Nephron progenitor cell (in vitro differentiated cells): ENCODE data around the gene DERA.
"Not testable (repeated sequence)": the region's sequence is repeated elsewhere in the genome, so short reads cannot be mapped to it uniquely, and the experiment has no call there.

Source experiments
- DNase-seq: peaks from one replicate; pipeline ENCODE4 v3.0.0; 2021
- H3K27ac Mint-ChIP-seq: 2 replicates; pipeline ENCODE4 v1.8.0; 2021; ENCODE audit warnings: mild to moderate bottlenecking, moderate library complexity, mixed read lengths
- H3K27me3 Mint-ChIP-seq: 2 replicates; pipeline ENCODE4 v1.8.0; 2021; ENCODE audit warnings: mild to moderate bottlenecking, low read depth, mixed read lengths; ENCODE audit not compliant: poor library complexity
- H3K36me3 Mint-ChIP-seq: 2 replicates; pipeline ENCODE4 v1.8.0; 2021; ENCODE audit warnings: low read depth, mixed read lengths
- H3K4me1 Mint-ChIP-seq: 2 replicates; pipeline ENCODE4 v1.8.0; 2021; ENCODE audit warnings: mixed read lengths
- H3K4me3 Mint-ChIP-seq: 2 replicates; pipeline ENCODE4 v1.8.0; 2021; ENCODE audit warnings: mild to moderate bottlenecking, moderate library complexity, mixed read lengths
- H3K9me3 Mint-ChIP-seq: 2 replicates; pipeline ENCODE4 v1.8.0; 2021; ENCODE audit warnings: mild to moderate bottlenecking, moderate library complexity, mixed read lengths
- TF ChIP-seq, protein P1 (sequence below): fragments of 200-600 bp; sonication (generic); IDR thresholded peaks from 2 replicates; pipeline ENCODE4 v1.5.0; 2021; ENCODE audit warnings: antibody characterized with exemption

Gene DERA

DNA sequence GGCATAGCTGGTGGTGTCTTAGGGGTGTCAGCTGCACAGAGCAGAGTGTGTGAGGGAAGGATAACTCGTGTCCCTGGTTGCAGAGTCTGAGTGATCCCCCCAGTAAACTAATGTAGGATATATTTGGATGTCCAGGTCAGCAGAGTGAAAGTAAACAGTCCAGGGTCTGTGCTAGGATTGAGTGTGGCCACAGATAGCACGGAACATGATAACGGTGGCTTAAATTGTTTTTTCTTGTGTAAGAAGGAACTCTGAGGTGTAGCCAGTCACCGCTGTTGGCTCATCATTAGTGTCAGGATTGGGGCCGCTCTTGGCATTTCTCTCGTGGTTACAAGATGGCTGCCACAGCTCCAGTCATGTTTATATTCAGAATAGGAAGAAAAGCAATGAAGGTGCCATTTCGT lies 97.3 kb downstream of the DERA start:
- Mint-ChIP-seq H3K9me3 (peaks cover 11% of the 10 kb centered on the region), H3K36me3 (peaks cover 55% of the 10 kb centered on the region), H3K4me1 (no peaks in the 10 kb centered on the region), H3K4me3 (no peak overlapping the region), H3K27me3 (peaks cover 3% of the 10 kb centered on the region), H3K27ac (no peak overlapping the region)
- TF ChIP-seq, protein P1, sequence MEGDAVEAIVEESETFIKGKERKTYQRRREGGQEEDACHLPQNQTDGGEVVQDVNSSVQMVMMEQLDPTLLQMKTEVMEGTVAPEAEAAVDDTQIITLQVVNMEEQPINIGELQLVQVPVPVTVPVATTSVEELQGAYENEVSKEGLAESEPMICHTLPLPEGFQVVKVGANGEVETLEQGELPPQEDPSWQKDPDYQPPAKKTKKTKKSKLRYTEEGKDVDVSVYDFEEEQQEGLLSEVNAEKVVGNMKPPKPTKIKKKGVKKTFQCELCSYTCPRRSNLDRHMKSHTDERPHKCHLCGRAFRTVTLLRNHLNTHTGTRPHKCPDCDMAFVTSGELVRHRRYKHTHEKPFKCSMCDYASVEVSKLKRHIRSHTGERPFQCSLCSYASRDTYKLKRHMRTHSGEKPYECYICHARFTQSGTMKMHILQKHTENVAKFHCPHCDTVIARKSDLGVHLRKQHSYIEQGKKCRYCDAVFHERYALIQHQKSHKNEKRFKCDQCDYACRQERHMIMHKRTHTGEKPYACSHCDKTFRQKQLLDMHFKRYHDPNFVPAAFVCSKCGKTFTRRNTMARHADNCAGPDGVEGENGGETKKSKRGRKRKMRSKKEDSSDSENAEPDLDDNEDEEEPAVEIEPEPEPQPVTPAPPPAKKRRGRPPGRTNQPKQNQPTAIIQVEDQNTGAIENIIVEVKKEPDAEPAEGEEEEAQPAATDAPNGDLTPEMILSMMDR = no peak
- no peak for DNase-seq

DNA sequence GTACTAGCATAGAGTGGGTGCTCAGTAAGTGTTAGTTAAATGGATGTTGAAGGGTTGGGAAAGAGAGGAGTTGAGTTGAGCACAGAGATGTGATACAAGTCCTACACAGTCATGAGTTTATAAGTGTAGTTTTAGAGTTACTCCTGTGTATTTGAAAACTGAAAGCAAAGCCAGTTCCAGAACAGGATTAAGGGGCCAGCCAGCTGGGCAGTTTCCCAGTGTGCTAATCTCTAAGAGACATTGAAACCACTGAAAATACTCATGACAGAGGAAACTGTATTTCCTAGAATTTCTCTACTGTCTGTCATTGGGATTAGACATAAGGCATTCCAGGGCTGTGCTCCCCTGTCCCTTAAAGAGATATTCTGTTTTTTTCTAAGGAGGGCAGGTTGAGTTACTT lies 101.0 kb downstream of the DERA start:
- Mint-ChIP-seq H3K9me3 (peaks cover 41% of the 10 kb centered on the region), H3K27me3 (no peaks in the 10 kb centered on the region), H3K4me1 (no peaks in the 10 kb centered on the region), H3K27ac (no peak overlapping the region), H3K4me3 (no peak overlapping the region), H3K36me3 (peaks cover 74% of the 10 kb centered on the region)
- TF ChIP-seq, protein P1 = no peak
- no peak for DNase-seq

DNA sequence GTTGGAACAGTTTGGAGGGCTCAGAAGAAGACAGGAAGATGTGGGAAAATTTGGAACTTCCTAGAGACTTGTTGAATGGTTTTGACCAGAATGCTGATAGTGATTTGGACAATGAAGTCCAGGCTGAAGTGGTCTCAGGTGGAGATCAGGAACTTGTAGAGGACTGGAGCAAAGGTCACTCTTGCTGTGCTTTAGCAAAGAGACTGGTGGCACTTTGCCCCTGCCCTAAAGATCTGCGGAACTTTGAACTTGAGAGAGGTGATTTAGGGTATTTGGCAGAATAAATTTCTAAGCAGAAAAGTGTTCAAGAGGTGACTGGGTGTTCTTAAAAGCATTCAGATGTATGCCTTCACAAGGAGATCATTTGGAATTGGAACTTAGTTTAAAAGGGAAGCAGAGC lies 102.6 kb downstream of the DERA start:
- not testable (repeated sequence) for H3K4me3 Mint-ChIP-seq, H3K27ac Mint-ChIP-seq, H3K4me1 Mint-ChIP-seq, DNase-seq, H3K27me3 Mint-ChIP-seq
- peaks cover 41% of the 10 kb centered on the region for H3K9me3 Mint-ChIP-seq
- peaks cover 82% of the 10 kb centered on the region for H3K36me3 Mint-ChIP-seq

DNA sequence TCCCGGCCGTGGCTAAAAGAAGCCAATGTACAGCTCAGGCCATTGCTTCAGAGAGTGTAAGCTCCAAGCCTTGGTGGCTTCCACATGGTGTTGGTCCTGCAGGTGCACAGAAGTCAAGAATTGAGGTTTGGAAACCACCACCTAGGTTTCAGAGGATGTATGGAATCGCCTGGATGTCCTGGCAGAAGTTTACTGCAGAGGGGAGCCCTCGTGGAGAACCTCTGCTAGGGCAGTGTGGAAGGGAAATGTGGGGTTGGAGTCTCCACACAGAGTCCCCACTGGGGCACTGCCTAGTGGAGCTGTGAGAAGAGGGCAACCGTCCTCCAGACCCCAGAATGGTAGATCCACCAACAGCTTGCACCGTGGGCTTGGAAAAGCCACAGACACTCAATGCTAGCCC lies 103.3 kb downstream of the DERA start:
- not testable (repeated sequence) for H3K27ac Mint-ChIP-seq, DNase-seq, H3K27me3 Mint-ChIP-seq, H3K4me1 Mint-ChIP-seq, H3K4me3 Mint-ChIP-seq
- peaks cover 85% of the 10 kb centered on the region for H3K36me3 Mint-ChIP-seq
- peaks cover 46% of the 10 kb centered on the region for H3K9me3 Mint-ChIP-seq

DNA sequence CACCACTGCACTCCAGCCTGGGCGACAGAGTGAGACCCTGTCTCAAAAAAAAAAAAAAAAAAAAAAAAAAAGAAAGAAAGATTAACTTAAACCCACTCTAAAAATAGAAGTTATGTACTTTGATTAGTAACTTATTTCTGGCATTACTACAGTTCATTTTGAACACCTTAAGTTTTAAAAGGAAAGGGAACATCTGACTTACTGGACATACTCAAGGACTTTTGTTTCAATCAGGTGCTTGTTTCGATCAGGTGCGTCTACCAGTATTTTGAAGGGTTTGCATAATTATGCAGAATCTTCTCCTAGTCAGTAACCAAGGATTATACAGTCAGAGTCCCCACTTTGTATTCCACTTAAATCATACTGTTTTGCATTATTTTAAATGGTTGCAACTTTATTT lies 105.6 kb downstream of the DERA start:
- H3K36me3 Mint-ChIP-seq = peaks cover 97% of the 10 kb centered on the region

DNA sequence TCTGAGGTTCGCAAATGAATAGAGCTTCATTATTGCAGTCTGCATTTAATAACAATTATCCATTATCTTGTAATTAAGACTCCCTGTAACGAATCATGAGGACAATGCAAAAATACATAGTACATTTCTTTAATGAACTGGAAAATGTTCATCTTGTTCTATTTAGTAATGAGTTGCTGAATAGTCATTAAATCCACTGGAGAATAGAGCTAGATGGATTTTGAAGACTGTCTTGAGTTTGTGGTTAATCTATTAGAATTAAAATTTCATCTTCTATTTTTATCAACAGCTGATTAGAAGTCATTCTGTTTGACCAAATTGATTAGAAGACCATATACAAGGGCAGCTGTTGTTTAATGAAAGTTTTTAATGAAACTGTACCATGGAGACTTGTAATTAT lies 107.2 kb downstream of the DERA start:
- peaks cover 97% of the 10 kb centered on the region for H3K36me3 Mint-ChIP-seq
- H3K4me1 Mint-ChIP-seq = no peaks in the 10 kb centered on the region
- no peak for DNase-seq
- no peaks in the 10 kb centered on the region for H3K27me3 Mint-ChIP-seq
- no peak overlapping the region for H3K4me3 Mint-ChIP-seq
- H3K27ac Mint-ChIP-seq = no peak overlapping the region
- TF ChIP-seq, protein P1 = no peak
- peaks cover 74% of the 10 kb centered on the region for H3K9me3 Mint-ChIP-seq

More for the DNA sequence above, 105.6 kb downstream of the DERA start:
- no peak overlapping the region for H3K27ac Mint-ChIP-seq
- TF ChIP-seq, protein P1 = no peak
- H3K4me1 Mint-ChIP-seq = no peaks in the 10 kb centered on the region
- peaks cover 69% of the 10 kb centered on the region for H3K9me3 Mint-ChIP-seq
- no peaks in the 10 kb centered on the region for H3K27me3 Mint-ChIP-seq
- no peak overlapping the region for H3K4me3 Mint-ChIP-seq
- DNase-seq = no peak

DNA sequence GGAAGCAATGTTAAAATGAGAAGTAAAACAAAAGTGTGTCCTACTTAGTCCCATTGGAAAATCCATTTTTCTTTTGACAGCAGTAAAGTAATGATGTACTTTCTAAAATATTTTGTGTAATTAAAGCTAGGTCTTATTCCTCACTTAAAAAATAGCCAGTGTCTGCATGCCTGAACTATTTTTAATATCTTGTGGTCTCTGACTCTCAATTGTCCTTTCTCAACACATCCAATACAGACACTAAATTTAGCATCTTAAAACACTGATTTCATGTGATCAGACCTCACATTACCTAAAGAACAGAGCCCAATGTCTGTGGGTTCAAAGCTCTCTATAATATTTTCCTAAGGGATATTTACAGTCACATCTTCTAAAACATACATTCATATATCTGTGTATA lies 108.0 kb downstream of the DERA start:
- H3K4me3 Mint-ChIP-seq = no peak overlapping the region
- H3K27ac Mint-ChIP-seq = no peak overlapping the region
- H3K9me3 Mint-ChIP-seq = peaks cover 73% of the 10 kb centered on the region
- no peaks in the 10 kb centered on the region for H3K27me3 Mint-ChIP-seq
- H3K36me3 Mint-ChIP-seq = peaks cover 97% of the 10 kb centered on the region
- TF ChIP-seq, protein P1 = no peak
- H3K4me1 Mint-ChIP-seq = no peaks in the 10 kb centered on the region
- DNase-seq = no peak
